ENCODE data around the gene WBP1L.
A peak's percentile ranks its signal among the peaks of the same experiment; 100 is the strongest.

WBP1L gene

DNA sequence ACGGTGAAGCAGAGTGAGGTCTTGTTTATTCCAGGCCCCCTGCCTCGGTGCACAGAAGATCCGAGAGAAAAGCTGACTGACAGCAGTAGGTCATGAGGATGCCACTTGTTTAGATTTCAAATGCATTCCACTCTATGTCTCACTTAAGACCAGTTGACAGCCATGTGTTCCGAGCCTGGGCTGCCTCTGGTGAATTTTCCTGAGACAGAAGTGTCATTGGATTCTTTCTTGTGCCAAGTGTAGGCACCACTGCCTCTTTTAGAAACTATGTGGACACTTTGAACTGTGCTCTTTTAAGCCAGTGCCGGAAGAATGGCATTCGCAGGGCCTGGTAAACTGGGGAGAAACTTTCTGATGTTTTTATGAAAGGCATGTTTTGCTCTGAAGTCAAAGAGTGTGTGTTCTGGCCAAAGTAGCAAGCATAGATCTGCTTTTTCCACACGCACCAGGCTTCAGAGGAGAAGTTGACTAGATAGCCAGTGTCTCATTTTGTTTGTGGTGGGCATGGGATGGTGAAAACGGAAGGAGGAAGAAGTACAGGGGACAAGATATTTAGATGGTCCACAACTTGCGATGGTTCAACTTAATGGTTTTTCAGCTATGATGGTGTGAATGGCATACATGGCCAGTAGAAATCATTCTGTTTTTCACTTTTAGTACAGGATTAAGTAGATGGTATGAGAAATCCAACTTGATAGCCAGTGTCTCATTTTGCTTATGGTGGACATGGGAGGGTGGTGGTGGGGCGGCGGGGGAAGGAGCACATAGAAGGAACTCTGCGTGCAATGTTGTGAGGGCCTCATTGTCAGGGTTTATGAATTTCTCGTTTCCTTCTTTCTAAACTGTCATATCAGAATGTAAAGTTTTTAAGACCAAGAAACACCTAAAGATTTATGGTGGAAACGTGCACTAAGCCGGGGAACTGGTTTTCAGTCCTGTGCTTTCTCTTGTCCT, 52.0 kb downstream of the WBP1L start:
- peak overlapping the region; percentile 68 for H3K27ac Mint-ChIP-seq
- TF ChIP-seq, protein P1, sequence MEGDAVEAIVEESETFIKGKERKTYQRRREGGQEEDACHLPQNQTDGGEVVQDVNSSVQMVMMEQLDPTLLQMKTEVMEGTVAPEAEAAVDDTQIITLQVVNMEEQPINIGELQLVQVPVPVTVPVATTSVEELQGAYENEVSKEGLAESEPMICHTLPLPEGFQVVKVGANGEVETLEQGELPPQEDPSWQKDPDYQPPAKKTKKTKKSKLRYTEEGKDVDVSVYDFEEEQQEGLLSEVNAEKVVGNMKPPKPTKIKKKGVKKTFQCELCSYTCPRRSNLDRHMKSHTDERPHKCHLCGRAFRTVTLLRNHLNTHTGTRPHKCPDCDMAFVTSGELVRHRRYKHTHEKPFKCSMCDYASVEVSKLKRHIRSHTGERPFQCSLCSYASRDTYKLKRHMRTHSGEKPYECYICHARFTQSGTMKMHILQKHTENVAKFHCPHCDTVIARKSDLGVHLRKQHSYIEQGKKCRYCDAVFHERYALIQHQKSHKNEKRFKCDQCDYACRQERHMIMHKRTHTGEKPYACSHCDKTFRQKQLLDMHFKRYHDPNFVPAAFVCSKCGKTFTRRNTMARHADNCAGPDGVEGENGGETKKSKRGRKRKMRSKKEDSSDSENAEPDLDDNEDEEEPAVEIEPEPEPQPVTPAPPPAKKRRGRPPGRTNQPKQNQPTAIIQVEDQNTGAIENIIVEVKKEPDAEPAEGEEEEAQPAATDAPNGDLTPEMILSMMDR (IDR thresholded peaks at IDR 0.05) = no peak
- no peak for DNase-seq
- H3K4me3 Mint-ChIP-seq = no peak overlapping the region
- H3K4me1 Mint-ChIP-seq = peaks cover 52% of the 10 kb centered on the region
- H3K36me3 Mint-ChIP-seq (ENCODE audit: low read depth) = peaks cover 25% of the 10 kb centered on the region
- H3K27me3 Mint-ChIP-seq (ENCODE audit: low read depth, poor library complexity) = no peaks in the 10 kb centered on the region
- H3K9me3 Mint-ChIP-seq = no peaks in the 10 kb centered on the region

DNA sequence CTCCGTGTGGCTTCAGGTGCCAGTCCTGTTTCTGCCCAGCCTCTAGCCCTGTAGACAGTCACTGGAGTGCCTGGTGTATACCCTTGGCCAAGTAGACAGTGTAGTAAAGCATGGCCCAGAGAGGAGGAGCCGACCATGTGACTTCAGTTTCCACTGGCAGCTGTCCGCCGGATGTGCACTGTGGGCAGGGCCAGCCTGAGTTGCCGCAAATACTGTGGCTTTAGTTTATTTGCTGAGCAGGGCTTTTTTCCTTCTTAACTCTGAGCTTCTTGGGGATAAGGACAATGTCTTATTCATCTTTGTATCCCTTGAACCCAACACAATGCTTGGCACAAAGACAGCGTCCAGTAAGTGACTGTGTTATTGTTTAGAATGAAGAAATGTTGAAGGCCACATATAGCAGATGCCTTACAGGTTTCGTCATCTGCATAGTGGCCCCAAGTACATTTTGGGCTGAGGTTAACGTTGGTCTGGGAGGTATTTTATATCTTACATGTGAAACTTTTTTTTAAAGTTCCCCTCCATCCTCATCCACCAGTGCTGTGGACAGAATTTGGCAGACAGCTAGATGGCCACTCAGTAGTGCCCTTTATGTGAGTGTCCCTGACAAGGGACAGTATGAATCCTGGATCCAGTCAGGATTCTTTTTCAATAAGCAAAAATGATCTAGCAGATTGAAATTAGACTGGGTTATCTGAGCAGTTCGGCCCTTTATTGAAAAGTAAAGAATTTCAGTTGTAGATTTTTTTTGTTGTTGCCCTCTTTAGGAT, 52.8 kb downstream of the WBP1L start:
- no peak overlapping the region for H3K27ac Mint-ChIP-seq
- no peaks in the 10 kb centered on the region for H3K27me3 Mint-ChIP-seq (ENCODE audit: low read depth, poor library complexity)
- TF ChIP-seq, protein P1 (IDR thresholded peaks at IDR 0.05) = no peak
- no peak overlapping the region for H3K4me3 Mint-ChIP-seq
- DNase-seq = no peak
- peaks cover 61% of the 10 kb centered on the region for H3K4me1 Mint-ChIP-seq
- no peaks in the 10 kb centered on the region for H3K9me3 Mint-ChIP-seq
- H3K36me3 Mint-ChIP-seq (ENCODE audit: low read depth) = peaks cover 20% of the 10 kb centered on the region

DNA sequence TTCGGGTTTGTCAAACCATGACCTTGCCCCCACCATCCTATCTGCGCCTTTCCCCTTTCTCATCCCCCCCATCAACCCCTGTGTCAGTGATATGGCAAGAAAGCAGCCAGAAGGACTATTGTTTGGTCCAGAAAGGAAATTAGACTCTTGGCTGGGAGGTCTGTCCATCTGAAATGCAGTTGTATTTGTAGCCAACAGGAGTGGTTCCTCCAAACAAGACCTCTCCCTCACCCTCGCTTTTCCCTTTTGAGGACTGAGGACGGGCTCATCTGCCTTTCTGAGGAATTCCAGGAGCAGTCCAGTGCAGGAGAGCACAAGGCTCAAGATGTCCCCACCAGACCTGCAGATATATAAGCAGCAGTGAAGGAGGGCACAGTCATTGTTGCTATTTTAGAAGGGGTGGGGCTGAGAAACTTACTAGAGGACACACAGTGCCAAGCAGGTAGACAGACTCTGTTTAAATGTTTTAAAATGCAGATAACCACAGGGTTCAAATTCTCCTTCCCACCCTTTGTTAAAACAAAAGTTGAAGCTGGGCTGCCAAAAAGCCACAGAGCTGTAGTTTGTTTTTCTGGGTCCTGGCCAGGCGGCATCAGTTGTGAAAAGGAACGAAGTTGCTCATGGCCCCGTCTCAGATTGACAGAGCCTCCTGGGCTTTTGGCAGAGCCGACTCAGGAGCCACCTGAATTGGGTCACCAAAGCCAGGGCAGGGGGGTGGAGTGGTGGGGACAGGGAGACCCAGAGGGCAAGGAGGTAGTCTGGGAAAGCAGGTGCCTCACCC, 56.1 kb downstream of the WBP1L start:
- Mint-ChIP-seq H3K27ac (peak overlapping the region; percentile 96), H3K4me1 (peaks cover 71% of the 10 kb centered on the region), H3K4me3 (no peak overlapping the region), H3K9me3 (peaks cover 4% of the 10 kb centered on the region), H3K27me3 (ENCODE audit: low read depth, poor library complexity) (no peaks in the 10 kb centered on the region), H3K36me3 (ENCODE audit: low read depth) (peaks cover 41% of the 10 kb centered on the region)
- TF ChIP-seq, protein P1 (IDR thresholded peaks at IDR 0.05) = no peak
- no peak for DNase-seq

- TF ChIP-seq, protein P1 (IDR thresholded peaks at IDR 0.05) = no peak
- no peak for DNase-seq
- H3K4me1 Mint-ChIP-seq = peaks cover 64% of the 10 kb centered on the region
- H3K9me3 Mint-ChIP-seq = peaks cover 4% of the 10 kb centered on the region
- H3K36me3 Mint-ChIP-seq (ENCODE audit: low read depth) = peaks cover 41% of the 10 kb centered on the region
- H3K27me3 Mint-ChIP-seq (ENCODE audit: low read depth, poor library complexity) = no peaks in the 10 kb centered on the region
- H3K27ac Mint-ChIP-seq = peak overlapping the region; percentile 96
- H3K4me3 Mint-ChIP-seq = no peak overlapping the region
Measured at GRCh38 chr10:102800611-102801335, 57.0 kb downstream of the WBP1L start.

GRCh38 chr10:102801496-102801895, 57.7 kb downstream of the WBP1L start:
- H3K27me3 Mint-ChIP-seq (ENCODE audit: low read depth, poor library complexity) = no peaks in the 10 kb centered on the region
- H3K4me1 Mint-ChIP-seq = peaks cover 61% of the 10 kb centered on the region
- H3K9me3 Mint-ChIP-seq = peaks cover 4% of the 10 kb centered on the region
- no peak overlapping the region for H3K4me3 Mint-ChIP-seq
- no peak overlapping the region for H3K27ac Mint-ChIP-seq
- TF ChIP-seq, protein P1 (IDR thresholded peaks at IDR 0.05) = no peak
- peaks cover 41% of the 10 kb centered on the region for H3K36me3 Mint-ChIP-seq (ENCODE audit: low read depth)
- no peak for DNase-seq

All from nephron progenitor cell (in vitro differentiated cells).